DLD1 (cell line): ENCODE measurements around the gene NOS3.

ENCODE experiments used
- in situ Hi-C: cut with HindIII; loops from 2 replicates; pipeline ENCODE4 v1.10.0; 2017; ENCODE audit warnings: low sequenced_read_pairs

NOS3 gene

GRCh38 chr7:150977382-150978125 is 13.3 kb upstream of the NOS3 start:
- in situ Hi-C loops: no loop called here

- in situ Hi-C loops: no loop called here
Measured at GRCh38 chr7:150978126-150978789, 12.6 kb upstream of the NOS3 start, which contains the start of gene KCNH2. Gene KCNH2, minus strand, starts transcription at chr7:150978321. Its CDS starts 408 bp downstream, at chr7:150977913.

- in situ Hi-C loops: no loop called here
Measured at GRCh38 chr7:150979713-150980390, 11.0 kb upstream of the NOS3 start.

DNA sequence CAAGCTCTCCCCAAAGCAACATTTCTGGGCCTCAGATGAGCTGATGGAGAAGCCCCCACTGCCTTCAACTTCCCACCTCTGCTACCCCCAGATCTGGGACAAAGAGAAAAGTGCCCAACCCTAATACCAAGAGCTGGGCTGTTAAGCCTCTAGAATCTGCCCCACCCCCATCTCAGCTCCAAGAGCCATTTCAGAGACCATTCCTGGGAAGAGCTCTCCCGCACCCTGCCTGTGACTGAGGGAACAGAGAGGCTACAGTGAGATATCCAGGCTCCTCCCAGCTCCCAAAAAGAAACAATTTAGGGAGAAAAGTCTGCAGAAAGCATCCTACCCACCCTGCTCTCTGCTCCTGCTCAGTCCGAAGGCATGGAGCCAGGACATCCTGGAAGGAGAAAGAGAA is 10.2 kb upstream of the NOS3 start:
- in situ Hi-C loops: no loop called here

DNA sequence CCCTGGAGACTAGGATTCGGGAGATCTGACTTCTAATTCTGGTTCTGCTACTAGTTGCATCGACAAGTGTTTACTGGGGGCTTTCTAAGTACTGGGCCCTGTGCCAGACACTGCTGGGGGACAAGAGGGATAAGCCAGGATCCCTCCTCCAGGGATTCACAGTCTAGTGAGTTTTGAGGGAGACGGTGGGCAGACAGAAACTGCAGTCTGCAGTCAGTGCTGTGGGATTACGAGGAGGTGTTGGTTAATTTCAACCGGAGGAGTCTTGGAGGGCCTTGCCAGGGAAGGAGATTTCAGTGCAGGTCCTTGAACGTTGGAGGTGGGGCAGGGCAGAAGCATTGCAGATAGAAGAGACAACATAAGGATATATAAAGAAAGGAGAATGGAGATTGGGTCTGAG is 9.2 kb upstream of the NOS3 start:
- in situ Hi-C loops: no loop called here

DNA sequence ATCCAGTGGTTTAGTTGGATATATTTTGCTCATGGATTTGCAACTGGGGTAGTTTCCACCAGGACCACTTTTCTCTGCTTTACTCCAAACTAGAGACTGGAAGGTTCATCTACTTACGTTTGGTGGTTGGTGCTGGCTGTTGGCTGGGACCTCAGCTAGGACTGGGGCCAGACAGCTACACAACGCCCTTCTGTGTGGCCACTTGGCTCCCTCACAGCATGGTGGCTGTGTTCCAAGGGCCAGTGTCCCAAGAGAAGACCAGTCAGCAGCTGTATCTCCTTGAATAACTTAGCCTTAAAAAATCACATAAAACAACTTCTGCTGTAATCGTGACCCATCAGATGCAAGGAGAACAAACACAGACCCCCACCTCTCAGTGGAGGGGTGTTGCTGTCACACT is 8.5 kb upstream of the NOS3 start:
- in situ Hi-C loops: no loop called here

GRCh38 chr7:150983893-150984368 is 6.9 kb upstream of the NOS3 start:
- in situ Hi-C loops: no loop called here

- in situ Hi-C loops: no loop called here
Measured at GRCh38 chr7:150986099-150986512, 4.7 kb upstream of the NOS3 start.

GRCh38 chr7:150986556-150986955 is 4.3 kb upstream of the NOS3 start:
- in situ Hi-C loops: no loop called here

- in situ Hi-C loops: no loop called here
Measured at GRCh38 chr7:150988230-150989226, 2.3 kb upstream of the NOS3 start.

DNA sequence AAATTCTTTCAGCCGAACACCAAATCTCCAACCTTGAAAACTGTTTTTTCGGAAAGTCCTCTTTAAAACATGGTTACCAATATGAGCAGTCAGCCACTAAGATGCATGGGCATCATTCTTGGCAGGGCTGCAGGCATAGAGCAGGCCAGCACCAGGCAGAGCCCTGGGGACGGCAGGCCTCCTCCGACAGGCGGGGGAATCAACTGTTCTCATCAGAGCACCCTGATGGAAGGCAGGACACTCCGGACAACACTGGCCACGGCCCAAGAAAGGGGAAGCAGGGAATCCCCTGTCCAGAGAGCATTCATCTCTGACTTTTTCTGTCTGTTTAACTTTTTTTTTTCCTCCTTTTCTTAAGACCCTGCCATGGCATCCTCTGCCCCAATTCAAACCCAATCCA is 1.4 kb upstream of the NOS3 start:
- in situ Hi-C loops: no loop called here

DNA sequence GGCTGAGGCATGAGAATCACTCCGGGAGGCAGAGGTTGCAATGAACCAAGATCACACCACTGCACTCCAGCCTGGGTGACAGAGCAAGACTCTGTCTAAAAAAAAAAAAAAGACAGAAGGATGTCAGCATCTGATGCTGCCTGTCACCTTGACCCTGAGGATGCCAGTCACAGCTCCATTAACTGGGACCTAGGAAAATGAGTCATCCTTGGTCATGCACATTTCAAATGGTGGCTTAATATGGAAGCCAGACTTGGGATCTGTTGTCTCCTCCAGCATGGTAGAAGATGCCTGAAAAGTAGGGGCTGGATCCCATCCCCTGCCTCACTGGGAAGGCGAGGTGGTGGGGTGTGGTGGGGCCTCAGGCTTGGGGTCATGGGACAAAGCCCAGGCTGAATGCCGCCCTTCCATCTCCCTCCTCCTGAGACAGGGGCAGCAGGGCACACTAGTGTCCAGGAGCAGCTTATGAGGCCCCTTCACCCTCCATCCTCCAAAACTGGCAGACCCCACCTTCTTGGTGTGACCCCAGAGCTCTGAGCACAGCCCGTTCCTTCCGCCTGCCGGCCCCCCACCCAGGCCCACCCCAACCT is 1.3 kb downstream of the NOS3 start:
- in situ Hi-C loops: no loop called here

DNA sequence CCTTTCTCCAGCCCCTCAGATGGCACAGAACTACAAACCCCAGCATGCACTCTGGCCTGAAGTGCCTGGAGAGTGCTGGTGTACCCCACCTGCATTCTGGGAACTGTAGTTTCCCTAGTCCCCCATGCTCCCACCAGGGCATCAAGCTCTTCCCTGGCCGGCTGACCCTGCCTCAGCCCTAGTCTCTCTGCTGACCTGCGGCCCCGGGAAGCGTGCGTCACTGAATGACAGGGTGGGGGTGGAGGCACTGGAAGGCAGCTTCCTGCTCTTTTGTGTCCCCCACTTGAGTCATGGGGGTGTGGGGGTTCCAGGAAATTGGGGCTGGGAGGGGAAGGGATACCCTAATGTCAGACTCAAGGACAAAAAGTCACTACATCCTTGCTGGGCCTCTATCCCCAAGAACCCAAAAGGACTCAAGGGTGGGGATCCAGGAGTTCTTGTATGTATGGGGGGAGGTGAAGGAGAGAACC is 2.1 kb downstream of the NOS3 start:
- in situ Hi-C loops: no loop called here

DNA sequence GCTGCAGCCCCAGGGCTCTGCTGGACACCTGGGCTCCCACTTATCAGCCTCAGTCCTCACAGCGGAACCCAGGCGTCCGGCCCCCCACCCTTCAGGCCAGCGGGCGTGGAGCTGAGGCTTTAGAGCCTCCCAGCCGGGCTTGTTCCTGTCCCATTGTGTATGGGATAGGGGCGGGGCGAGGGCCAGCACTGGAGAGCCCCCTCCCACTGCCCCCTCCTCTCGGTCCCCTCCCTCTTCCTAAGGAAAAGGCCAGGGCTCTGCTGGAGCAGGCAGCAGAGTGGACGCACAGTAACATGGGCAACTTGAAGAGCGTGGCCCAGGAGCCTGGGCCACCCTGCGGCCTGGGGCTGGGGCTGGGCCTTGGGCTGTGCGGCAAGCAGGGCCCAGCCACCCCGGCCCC is 2.7 kb downstream of the NOS3 start:
- in situ Hi-C loops: no loop called here

GRCh38 chr7:150994141-150994837 is 3.5 kb downstream of the NOS3 start:
- in situ Hi-C loops: no loop called here

- in situ Hi-C loops: no loop called here
Measured at GRCh38 chr7:150994838-150995510, 4.2 kb downstream of the NOS3 start.

GRCh38 chr7:150996376-150997074 is 5.7 kb downstream of the NOS3 start:
- in situ Hi-C loops: no loop called here

DNA sequence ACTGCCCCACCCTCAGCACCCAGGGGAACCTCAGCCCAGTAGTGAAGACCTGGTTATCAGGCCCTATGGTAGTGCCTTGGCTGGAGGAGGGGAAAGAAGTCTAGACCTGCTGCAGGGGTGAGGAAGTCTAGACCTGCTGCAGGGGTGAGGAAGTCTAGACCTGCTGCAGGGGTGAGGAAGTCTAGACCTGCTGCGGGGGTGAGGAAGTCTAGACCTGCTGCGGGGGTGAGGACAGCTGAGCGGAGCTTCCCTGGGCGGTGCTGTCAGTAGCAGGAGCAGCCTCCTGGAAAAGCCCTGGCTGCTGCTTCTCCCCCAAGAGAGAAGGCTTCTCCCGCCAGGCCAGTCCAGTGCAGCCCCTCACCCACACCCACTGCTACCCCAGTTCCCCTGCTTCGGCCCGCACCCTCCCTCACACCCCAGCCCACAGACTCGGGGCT is 6.3 kb downstream of the NOS3 start:
- in situ Hi-C loops: no loop called here
